GM19452 (cell line): Measurements from ENCODE around the gene ATP13A2.

Experiments used
- ATAC-seq: cut with Tn5 transposase; IDR thresholded peaks from one replicate; pipeline ENCODE4 v1.9.1; 2021; ENCODE audit not compliant: unreplicated experiment

The ATP13A2 gene

DNA sequence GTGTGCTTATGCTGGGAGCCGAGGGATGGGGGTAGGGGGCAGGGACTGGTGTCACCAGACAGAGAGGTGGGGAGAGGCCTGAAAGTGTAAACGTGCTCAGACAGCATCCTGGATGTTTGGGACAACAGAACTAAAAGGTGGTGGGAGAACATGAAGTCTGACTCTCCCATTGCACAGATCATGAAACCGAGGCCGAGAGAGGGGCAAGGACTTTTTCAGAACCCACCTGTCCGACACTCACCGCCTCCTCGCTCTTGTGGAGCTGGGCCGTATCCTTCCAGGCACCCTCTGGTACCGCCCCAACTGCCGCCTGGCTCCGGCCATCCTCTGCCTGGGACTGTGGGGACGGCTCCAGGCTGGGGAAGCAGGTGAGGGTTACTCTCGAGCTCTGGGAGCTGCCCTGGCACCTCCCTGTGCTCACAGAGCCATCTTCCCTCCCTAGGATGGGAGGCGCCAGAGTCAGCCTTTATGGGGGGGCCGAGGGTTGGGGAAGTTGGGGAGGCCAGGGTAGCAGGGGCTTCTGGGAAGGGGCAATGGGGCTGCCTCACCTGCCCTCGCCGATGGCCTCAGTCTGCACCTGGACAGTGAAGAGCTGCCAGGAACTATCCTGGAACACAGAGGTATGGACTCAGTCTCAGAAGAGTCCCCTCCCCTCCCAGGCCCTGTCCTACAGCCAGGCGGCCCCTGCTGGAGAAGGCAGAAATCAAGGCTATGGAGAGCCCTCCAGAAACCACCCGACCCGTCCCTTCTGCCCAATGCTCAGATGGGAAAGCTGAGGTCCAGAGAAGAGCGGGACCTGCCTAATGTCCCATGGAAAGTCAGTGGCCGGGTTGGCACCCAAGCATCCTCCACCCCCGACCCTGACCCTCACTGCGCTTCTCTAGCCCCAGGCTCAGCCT lies 7.0 kb downstream of the ATP13A2 start:
- ATAC-seq = no peak

DNA sequence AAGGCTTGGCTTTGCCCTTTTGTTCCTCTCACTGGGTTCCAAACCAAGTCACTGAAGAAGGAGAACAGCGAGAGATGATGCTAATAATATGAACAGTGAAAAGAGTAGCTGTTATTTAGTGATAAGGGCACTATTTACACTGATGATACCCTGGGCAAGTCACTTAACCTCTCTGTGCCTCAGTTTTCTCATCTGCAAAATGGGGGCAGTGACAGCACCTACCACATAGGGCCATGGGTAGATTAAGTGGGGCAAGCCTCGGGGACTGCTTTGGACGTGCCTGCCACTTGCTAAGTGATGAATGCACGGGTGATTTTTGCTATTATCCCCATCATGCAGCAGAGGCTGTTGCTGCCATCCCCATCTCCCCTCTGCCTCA lies 9.2 kb downstream of the ATP13A2 start:
- no peak for ATAC-seq

DNA sequence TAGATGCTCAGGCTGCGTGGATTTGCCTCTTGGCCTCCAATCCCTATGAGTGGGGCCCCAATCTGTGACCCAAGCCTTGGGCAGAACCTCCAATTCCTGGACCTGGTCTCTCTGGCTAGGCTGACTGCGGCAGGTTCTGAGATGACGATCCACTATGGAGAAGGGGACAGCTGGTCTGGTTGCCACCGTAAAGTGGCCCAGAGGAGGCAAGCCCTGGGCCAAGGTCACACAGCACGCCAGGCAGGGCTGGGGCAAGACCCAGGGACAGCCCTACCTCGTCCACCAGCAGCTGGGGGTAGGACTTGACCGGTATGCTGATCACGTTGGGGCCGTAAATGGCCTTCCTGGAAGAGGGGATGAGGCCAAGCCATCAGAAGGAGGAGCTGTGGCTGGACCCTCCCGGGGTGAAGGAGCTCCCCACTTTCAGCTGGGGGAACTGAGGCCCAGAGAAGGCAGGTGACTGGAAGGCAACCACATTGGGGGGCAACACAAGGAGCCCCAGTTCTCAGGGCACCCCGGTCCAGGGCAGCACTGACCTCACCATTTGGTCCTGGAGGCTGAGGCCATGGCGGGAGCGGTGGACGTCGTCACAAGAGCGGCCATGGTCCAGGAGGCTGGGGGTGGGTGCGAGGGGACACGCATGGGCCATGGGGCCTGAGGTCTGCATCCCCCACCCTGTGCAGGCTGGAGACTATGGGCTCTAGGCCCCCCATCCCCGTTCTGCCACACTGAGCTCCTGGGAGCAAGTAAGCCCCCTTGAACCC lies 9.8 kb downstream of the ATP13A2 start:
- ATAC-seq = no peak

DNA sequence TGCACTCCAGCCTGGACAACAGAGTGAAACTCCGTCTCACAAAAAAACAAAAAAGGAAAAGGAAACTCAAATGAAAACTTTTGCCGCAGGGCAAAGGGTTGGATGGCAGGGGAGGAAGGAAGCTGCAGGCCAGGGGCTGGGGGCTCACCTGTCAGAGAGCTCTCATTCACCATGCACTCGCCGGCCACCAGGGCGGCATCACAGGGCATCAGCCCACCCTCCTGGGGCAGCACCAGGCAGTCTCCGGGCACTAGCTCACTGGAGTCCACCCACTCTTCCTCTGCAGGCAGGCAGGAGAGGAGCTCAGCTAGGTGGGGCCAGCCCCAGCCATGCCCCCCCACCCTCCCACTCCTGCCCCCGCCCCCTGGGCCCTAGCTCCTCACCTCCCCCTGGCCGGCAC lies 11.9 kb downstream of the ATP13A2 start:
- no peak for ATAC-seq

DNA sequence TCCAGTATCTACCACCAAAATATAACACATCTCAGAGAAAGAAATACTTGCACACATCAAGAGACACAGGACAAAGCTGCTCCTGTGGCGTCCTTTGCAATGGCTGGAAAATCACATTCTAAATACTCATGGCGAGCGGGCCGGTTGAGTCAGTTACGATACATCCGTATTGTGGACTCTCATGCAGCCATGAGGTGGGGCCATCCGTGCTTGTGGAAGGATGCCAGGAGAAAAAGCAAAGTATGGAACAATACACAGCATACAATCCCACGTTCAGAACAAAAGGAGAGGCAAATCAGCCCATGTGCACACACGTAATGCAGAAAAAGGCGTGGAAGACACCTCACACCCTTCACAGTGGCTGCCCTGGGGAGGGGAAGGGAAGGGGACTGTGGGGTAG lies 13.1 kb downstream of the ATP13A2 start:
- no peak for ATAC-seq

DNA sequence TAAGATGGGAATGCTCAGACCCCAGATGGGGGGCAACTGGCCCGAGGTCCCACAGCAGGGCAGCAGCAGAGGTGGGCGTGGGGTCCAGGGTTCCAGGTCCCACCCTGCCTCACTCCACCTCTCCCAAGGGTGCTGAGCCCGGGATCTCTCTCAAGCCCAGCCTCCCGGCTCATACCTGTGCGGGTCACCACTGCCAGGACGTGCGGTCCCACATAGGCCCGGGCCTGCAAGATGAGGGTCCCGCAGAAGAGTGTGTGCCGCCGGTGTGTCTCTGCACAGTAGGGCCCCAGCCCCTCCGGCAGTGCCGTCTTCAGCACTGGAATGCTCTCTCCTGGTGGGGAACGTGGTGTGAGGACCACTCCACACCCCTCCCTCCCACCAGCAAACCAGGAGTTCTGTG lies 14.9 kb downstream of the ATP13A2 start:
- no peak for ATAC-seq

DNA sequence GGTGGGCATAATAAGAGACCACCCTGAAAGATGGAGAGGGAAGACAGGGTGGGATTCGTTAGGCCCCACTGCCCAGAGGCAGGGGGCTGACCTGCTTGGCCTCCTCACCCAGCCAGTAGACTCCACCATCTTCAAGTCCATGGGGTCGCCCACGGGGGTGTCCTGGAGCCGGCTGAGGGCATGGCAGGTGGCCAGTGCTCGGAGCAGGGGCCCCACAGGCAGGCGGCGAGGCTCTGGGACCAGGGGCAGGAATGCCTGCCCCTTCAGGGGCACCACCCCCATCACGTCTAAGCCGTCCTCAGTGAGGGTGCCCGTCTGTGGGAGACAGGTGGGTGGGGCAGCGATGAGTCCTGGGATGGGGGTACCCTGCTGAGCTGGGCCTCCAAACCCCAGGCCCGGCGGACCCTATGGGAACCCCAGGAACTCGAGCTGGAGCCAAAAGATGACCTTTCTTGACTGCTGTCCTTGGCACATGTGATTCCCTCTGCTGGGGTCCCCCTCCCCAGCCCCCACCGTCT lies 18.1 kb downstream of the ATP13A2 start:
- no peak for ATAC-seq

DNA sequence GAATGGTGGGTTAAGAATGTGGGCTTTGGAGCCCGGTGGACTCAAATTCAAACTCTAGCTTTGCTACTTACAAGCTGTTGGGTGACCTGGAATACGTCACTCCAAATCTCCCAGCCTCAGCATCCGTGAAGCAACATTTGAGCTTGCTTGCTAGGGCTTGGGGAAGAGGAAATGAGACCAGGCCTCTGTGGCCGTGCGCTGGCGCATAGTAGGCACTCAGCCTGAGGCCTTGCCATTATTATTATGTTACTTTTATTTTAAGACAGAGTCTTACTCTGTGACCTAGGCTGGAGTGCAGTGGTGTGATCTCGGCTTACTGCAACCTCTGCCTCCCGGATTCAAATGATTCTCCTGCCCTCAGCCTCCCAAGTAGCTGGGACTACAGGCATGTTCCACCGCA lies 19.1 kb downstream of the ATP13A2 start:
- ATAC-seq = no peak

DNA sequence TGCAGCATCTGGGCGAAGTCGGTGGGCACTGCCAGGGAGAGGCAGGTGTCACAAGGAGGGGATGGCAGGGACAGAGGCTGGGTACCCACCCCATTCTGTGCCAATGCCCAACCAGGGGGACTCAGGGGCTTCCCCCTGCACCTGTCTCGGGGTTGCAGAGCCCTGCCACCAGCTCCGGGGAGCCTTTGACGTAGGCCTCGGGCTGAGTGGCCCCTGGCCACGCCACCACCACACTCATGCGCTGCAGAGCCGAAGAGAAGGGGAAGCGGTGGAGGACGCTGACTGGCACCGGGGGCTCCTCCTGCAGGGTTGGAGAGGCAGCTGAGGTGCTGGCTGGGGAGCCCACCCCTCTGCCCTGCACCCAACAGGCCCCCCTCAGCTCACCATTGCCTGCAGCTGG lies 19.6 kb downstream of the ATP13A2 start:
- no peak for ATAC-seq

DNA sequence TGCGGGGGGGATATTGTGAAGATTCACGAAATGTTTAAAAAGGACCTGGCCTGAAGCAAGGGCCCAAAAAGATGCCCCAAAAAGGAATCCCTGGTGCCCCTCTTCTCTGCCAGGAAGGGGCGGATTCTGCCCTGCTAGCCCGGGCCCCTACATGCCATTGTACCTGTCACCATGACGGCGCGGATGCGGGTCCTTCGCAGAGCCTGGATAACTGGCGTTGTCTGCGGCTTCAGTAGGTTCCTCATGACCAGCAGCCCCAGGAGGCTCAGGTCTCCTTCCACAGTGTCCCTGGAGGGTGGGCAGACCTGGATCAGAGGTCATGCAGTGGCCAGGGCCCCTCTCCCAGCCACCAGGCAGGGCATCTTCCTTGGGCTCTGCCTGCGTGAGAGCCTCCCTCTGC lies 20.2 kb downstream of the ATP13A2 start:
- ATAC-seq = no peak

DNA sequence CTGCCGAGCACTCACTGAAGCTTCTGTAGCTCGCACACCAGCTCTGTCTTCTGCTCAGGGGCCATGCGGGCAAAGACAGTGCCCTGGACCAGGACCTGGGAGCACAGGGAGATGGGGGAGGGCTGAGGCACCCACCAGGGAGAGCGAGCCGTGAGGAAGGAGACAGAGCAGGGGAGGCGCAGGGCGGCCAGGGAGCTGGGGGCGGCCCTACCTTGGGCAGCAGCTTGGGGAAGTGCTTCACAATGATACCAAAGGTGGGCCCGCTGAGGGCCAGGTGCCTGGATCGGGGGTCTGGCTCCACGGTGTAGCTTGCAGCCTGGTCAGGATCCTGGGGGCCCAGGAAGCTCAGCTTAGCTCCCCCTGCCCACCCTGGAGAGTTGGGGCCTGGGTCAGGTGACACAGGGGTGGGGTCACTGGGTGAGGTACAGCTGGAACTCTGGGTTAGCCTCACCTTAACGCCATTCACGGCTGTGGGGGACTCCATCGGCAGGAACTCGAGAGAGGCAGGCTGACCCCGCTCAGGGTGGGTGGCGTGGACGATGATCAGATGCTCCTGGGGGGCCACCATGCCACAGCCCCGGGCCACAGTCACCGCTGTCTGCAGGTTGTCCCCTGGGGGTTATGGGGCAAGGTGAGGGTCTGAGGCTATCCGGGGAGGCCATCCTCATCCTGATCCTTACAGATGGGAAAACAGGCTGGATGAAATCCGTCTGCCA lies 21.9 kb downstream of the ATP13A2 start:
- ATAC-seq = no peak

DNA sequence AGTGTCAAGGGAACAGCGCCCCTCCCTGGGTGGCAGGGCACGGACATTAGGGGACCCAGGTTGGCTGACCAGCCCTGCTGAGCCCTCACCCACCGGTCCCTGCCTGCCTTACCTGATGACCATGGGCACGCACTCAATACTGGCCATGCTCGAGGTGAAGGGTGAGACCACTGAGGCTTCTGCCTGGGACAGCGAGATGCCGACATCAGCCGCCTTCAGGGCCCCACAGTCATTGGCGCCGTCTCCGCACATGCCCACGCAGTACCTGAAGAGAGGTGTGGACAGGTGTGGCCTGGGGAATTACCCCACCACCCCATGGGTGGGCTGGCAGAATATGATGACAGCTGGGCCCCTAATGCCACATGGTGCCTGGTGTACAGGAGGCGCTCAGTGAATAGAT lies 23.5 kb downstream of the ATP13A2 start:
- ATAC-seq = no peak

DNA sequence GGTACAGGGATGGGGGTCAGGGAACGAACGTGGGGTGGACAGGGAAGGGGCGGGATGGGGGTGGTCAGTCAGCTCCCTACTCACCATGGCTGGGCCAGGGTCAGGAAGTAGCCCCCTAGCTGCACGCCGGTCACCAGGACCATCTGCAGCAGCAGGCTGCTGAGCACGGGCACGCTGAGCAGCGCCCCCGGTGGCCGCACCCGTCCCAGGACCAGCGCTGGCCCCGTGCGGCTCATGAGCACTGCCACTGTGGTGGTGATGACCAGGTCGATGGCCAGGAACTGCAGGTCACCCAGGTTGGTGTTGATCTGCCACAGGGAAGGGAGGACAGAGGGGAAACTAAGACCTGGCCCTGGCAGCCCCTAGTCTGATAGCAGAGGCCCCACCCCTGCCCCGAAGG lies 24.8 kb downstream of the ATP13A2 start:
- no peak for ATAC-seq

DNA sequence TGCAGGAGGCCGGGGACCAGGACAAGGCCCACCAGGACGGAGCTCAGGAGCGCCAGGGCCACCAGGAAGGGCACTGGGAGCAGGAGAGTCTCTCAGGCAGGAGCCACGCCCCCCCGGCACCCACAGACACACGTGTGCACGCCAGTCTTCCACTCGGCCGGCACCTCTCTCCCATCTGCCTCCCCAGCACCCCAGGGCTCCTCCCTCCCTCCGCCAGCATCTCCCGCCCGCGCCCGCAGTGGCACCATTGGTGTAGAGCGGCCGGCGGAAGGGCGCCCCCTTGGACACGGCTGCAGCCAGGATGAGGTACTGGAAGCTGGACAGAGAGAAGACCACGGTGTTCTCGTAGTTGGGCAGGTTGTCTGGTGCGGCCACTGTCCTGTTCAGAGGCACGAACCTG lies 25.2 kb downstream of the ATP13A2 start:
- no peak for ATAC-seq

DNA sequence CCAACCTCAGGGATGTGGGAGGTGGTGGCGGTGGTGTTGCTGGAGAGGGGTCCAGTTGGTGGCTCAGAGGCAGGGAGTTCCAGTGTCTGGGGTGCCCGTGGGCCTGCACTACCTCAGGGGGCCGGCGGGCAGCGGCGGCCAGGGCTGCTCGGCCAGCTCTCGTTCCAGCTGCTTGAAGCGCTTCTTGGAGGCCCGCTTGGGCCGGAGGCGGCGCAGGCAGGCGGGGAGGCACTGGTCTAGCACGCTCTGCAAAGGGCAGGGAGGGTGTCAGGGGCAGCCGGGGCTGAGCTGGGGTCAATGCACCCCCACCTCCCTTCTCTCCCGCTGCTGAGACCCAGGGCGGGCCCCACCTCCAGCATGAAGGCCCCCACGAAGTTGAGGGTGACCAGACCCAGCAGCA lies 25.6 kb downstream of the ATP13A2 start:
- ATAC-seq = no peak

DNA sequence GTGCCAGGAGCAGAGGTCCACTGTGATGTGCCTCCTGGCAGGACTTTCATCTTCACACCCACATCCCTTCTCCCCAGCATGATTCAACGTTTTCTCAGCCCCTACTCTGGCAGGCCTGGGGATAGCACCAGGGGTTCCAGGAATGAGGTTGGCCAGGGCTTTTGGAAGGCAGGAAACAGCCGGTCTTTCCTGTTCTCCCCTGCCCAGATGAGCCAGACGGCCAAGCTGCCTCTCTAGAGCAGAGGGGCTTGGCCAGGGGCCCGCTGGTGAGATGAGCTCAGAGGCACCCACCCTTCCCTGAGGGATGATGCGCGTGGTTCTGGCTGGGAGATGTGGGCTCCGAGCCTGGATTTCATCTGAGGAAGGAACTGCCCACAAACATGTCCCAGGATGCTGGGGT lies 27.0 kb downstream of the ATP13A2 start:
- ATAC-seq = no peak

DNA sequence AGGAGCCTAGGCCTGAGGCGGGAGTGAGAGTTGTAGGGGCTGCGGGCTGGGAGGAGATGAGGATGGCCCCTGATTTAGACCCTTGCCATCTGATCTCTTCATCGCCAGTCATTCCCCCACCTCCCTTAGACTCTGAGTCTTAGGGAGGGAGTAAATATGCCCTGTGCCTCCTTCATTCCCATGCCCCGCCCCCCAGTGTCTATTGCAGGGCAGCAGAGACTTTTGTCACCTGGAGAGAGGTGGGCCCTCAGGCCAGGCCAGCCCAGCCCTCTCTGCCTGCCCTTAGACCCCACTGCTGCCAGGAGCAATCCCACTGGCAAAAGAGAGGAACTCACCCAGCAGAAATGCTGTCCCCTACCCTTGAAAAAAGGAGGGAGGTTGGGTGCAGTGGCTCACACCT lies 28.1 kb downstream of the ATP13A2 start:
- no peak for ATAC-seq

DNA sequence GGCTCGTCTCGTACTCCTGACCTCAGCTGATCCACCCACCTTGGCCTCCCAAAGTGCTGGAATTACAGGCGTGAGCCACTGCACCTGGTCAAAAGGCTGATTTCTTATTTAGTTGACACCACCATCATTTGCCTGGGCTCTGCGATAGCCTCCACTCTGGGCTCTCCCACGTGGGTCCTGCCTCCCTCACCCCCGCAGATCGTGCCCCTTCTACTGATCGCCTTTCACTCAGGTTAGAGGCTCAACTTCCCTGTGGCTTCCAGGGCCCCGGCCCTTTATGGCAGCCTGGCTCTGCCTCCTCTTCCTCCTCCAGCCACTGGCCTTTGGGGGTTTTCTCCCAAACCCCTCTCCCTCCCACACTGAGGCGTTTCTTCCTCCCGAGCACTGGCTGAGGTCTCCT lies 28.8 kb downstream of the ATP13A2 start:
- ATAC-seq = no peak

DNA sequence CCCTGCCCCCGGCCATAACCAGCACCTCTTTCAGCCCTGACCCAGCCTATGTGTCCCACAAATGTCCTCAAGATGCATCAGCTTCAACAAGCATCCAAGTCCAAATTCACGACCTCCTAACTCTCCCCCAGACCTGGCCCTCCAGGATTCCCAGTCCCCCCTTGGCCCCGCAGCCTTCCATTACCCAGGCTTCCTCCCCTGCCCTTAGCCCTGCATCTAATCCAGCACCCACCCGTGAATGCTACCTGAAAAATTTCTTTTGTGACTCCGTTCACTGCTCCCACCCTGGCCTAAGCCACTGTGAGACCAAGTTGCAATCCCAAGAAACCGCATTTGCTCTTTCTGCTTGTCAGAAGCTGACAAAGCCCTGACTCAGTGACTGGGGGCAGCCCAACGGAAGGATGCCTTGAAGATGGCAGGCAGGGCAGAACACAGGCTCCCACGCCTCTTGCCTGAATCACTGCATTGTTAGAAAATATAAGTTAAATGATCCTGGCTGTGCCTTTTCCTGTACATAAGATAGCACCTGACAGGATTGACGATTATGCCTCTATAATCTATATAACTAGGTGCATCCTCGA lies 30.4 kb downstream of the ATP13A2 start:
- no peak for ATAC-seq

DNA sequence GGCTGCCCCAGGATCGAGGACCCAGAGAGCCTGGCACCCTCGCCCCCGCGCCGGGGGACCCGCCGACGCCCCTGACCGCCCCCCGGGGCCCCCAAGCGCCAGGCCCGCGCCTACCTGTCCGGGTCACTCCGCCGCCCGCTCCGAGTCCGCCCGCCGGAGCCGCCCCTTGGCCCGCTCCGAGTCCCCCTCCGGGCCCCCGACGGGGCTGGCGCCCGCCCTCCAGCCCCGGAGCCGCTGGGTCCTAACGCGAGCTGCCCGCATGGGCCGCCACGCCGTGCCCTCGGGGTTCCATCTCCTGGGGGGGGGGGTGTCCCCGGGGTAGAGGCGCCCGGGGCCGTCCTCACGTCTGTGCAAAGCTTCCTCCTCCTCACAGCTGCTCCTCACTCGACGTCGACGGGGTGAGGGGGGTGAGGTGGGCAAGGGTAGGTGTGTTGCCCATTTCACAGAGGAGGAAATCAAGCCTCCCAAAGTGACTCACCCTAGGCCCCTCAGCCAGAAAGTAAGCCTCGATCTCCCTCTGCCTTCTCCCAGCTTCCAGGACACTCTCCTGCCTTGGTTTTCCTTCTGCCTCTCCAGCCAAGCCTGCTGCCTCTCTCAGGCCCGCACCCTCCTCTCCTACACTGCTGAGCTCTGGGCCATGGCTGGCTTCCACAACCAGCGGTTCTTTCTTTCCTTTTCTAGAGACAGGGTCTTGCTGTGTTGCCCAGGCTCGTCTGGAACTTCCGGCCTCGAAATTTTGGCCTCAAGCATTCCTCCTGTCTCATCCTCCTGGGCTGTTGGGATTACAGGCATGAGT lies 31.1 kb downstream of the ATP13A2 start, which contains the start of gene MFAP2:
Gene MFAP2 (minus strand): TSS at position 148 of the 796 bp plus-strand sequence. CDS start 2,347 bp downstream, outside the sequence.
- no peak for ATAC-seq
